Measurements from ENCODE around the gene TADA3.

- TF ChIP-seq CTCF (IDR thresholded peaks at IDR 0.05; ENCODE audit: low read depth, low read length, poor library complexity, severe bottlenecking) = no peak
- TF ChIP-seq EZH2phosphoT487 (IDR thresholded peaks at IDR 0.05; ENCODE audit: borderline replicate concordance, low read length) = no peak
Observed at GRCh38 chr3:9841015-9841414, 48.7 kb upstream of the TADA3 start.

All from DOHH2 (cell line).